ENCODE data around the gene HOTAIR.

The HOTAIR gene

DNA sequence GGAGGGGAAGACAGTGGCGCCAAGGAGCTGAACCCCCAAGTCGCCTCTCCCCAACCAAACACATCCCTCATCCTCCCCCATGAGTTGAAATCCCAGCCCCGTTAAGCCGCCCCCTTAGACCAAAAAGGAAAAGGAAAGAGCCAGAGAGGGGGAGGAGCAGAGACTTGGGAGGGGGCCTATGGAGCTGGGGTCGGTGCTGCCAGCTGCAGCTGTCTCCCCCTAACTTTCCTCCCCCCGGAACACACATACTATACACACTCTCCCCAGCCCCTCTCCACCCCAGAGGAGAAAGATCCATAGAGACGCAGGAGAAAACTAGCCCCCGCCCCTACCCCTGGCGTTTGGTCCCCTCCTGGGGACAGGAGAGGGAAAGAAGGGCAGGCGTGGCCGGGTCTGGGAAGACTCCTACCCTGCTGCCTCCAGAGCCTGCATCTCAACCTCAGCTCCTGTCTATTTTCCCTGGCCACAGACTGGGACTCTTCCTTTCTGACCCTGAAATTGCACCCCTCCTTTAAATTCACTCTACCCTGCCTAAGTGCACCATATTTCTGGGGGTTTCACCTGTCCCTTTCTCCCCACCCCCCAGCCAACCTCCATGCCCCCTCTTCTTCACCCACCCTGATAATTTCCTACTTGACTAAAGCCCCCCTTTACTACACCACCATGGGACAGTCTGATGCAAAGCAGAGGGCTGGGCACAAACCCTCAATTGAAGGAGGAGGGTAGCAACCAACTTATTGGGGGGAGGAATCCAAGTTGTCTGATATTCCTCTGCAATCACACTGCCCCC is 23.6 kb upstream of the HOTAIR start:
- no peak for DNase-seq

- no peak for DNase-seq
These were observed 22.7 kb upstream of the HOTAIR start for GRCh38 chr12:53997204-53998109.

GRCh38 chr12:53996240-53997203 is 21.8 kb upstream of the HOTAIR start:
- no peak for DNase-seq

DNA sequence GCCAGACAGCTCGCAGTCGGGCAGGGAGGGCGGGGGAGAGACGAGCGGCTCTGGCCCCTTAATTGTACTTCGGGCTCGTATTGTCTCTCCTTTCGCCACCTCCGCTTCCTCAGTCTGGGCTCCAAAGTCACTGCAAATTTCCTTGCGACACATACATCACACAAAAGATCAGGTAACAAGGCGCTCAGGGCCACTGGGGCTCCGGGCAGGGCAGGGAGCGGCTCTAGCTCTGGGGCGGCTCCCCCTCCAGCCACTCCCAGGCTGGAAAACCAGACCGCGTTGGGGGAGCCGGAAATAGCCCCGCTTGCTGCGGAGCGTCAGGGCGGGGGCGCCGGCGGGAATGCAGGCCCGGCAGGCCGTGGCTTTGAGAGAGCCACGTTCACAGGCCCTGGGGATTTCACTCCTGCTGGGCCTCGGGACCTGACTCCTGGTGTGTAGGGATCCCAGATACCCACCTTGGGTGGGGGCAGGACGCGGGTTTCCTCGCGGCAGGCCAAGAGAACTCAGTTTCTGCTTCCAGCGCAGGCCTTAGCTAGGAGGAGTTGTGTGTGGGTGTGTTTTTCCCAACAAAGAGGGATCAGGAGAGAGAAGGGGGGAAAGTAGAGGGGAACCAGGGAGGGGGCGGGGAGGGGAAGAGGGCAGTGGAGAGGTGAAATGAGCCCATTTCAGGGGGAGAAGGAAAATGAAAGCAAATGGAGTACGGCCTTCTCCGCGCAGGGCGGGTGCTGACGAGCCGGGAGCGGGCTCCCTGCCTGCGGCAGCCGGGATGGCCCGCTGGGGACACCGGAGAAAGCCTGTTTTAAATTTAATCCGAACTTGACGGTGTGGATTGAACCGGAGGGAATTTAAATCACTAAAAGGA is 20.9 kb upstream of the HOTAIR start:
- DNase-seq: no peak

DNA sequence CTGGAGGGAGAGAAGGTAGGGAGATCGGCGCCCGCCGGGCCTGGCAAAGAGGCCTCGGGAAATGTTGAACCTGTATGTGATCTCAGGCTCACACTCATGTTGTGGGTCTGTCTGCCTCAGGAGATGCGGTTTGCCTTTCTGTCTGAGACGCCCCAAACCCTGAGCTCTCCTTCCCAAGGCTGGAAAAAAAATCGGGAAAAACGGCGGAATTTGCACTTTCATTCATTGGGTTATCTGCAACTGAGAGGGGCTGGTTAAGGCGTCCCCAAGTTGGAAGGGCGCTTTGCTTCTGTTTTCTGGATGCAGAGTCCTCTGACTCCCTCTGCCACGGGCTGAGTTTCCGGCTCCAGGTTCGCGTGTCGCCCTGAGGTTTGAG is 20.2 kb upstream of the HOTAIR start:
- DNase-seq: no peak

DNA sequence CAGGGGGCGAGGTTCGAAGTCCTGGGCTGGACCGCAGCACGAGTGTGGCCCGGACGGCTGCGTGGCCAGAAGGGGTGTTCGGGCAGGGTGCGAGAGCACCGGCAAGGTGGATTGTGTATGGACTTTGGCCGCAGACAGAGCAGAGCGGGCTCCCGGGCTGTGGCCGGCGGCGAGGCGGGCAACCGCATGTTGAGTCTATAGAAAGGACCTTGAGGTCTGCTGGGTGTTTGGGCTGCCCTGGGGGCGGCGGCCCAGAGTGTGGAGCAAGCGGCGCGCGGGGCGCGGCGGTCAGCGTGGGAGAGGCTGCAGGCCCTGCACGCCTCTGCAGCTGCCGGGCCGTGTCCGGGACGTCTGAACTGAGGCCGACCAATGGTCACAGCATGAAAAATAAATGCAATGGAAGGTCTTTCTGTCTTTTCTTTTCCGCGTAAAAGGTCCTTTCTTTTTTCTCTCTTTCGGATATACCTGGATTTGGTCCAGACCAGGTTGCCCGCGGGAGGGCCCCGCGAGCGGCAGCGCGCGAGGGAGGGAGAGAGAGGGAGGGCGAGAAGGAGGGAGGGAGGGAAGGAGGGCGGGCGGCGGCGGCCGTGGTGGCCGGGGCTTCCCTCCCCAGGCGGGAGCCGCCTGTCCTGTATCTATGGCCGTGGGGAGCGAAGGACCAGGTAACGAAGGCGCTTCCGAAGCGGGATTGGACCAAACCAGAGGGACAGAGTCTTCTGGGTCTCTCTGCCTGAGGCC is 19.7 kb upstream of the HOTAIR start:
- no peak for DNase-seq

- DNase-seq: no peak
These were observed 19.2 kb upstream of the HOTAIR start for GRCh38 chr12:53994009-53994263.

DNA sequence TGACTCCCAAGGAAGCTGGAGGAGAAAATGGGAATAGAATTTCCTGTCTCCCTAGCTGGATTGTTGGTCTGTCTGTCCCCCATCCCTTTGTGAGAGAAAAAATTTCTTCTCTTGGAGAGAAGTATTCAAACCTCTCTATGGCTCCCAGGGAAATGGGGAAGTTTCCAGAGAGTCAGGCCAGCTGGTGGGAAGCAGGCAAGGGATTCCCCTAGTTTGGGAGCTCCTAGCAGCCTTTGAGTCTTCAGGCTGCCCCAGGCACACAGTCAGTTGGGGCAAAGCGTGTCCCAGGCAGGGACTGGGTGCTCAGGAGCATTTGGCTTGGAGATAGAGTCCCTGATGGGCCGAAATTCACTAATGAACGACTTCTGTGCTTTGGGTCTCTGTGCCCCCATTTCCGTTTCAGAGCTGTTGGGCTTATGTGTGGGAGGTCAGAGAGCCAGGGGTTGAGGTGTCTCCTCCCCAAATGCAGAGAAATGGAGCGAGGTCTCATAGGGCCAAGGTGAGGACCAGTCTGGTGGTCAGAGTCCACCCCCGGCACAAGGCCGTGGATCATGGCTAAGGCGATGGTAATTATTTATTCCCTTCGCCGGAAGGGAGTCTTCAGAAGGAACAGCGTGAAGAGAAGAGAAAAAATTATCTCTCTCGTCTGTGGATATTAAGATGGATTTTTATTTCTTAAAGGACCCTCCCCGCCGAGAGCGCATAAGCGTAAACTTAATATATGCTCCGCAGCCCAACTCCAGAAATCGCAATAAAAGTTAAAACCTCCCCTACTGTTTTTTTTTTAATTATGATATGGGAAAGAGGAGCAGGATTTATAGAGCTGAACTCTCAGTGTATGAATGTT is 18.6 kb upstream of the HOTAIR start:
- no peak for DNase-seq

DNA sequence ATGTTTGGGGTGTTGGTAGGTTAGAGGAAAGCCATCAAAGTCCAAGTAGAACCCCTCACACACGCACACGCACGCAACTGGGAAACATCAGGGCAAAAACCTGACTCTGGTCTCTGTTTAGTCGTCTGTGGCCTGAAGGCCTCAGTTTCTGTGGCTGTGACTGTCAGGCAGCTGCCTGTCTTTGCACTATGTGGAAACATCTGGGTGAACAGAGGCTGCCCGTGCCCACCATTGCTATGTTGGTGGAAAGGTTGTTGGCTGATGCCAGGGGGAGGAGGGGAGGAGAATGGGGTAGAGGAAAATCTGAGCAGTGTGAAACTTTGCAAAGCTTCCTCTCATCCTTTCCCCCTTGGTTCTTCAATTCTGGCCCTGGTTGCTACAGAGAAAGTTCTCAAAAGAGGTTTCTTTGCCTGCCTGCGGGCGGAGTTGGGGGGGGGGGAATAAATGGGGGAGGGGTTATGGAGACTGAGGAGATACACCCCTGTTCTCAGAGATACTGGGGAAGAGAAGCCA is 17.7 kb upstream of the HOTAIR start:
- DNase-seq: no peak

DNA sequence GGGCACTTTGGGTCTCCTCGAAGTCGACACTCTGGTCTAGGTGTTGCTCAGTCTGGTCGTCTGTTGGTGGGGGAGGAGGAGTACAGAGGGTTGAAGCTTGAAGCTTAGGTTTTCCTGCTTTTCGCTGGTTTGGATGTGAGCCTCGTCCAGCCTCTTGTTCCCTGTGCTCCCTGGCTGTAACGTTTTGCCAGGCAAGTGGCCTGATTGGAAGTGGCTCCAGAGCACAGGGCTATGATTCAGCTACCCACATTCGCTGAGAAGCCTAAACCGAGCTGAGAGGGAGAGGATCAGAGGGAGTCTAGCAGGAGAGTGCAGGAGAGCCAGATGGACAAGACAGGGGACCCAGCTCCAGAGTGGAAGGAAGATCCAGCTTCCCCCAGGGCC is 16.3 kb upstream of the HOTAIR start:
- peak in 1 of 2 experiments; percentile 18 for DNase-seq

DNA sequence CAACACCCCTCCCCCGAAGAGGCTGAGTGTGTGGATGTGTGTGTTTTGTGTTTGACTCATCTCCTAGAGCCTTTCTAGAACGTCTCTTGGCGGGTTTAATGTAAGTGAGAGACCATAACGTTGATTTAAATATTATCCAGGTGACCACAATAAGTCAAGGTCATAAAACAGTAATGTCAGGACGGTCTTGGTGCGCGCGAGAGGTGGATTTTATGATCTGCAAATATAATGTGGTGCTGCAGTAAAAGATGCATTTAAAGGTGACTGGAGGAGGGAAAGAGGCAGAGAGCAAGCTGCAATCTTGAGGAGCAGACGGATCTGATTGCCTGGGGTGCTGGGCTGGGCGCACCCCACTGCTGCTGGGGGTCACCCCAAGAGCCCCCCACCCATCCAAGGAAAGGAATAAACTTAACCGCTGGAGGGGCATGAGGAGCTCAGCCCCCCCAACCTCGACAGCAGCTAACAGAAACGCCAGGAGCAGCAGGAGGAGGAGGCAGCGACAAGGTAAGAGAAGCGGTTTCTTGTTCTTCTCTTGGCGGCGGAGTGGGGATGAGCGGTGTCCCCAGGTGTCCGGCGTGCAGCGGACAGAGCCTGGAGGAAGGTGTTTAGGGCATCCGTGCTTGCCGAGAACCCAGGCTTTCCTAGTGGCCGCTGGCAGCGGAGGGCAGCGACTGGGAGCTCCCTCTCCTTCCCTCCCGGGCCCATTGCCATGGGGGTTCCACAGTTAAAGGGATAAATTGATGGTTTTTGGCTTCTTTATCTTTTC is 15.7 kb upstream of the HOTAIR start:
- no peak for DNase-seq

DNA sequence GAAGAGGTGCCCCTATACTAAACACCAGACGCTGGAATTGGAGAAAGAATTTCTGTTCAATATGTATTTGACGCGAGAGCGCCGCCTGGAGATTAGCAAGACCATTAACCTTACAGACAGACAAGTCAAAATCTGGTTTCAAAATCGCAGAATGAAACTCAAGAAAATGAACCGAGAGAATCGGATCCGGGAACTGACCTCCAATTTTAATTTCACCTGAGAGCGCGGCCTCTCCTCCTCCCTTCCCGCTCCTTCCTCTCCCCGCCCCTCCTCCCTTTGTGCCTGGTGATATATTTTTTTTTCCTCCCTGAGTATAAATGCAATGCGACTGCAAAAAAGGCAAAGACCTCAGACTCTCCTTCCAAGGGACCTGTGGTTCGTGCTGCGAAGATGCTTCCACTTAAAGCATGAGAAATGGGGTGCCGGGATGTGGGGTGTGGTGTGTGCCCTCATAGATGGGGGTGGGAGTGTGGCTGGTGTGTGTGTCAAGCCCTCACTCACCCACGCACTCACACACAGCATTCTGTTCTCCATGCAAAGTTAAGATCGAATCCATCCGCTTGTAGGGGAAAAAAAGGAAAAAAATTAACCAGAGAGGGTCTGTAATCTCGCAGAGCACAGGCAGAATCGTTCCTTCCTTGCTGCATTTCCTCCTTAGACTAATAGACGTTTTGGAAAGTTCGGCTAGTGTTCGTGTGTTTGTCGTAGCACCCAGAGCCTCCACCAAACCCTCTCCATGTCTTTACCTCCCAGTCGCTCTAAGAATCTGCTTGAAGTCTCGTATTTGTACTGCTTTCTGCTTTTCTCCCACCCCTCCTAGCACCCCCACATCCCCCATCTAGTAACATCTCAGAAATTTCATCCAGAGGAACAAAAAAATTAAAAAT is 14.7 kb upstream of the HOTAIR start:
- peak; percentile 35 to 48 for DNase-seq

DNA sequence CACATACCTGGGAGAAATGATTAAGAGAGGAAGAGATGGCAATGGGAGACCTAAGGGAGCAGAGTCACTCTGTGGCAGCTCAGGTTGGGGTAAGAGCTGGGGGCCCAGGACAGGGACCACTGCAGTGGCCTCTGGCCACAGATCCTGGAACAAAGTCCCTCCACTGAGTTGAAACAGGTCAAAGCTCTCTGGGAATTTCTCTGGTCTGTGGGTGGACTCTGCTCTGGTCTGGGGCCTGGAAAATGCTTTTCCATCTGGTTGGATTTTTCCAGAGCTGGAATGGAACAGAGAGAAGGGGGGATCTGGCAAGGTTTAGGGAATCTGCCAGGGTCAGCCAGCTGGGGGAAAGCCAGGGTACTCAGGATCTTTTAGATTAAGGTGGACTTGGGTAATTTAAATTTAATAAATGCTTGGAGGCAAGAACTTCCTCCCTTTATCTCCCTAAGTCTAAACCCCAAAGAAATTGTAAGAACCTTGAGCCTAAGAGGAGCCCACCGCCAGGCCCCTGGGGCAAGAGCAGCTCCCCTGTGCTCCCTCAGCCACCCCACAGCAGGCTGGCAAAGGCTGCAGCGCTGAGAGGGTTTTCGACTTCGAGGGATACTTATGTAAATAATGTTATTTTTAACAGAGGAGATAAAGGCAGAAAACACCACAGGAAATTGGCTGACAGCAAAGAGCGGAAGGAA is 13.9 kb upstream of the HOTAIR start:
- no peak for DNase-seq

DNA sequence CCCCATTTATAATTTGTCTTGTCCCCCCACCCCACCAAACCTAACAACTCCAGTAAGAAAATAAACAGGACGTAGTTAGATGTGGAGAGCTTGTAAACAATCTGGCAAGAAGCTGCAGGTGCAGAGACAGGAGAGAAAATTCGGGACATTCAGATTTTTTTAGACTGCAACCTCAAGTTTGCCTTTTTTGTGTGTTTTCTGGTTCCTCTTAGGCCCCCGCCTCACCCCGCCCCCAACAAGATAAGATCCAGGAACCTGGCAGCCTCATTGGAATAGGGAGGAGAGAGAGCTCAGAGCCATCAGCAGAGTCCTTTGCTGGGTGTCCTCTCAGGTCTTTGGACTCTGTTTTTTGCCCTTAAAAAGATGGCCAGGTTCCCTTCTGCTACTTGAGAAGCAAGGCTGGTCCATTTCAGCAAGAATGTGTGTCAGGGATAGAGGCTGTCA is 13.1 kb upstream of the HOTAIR start:
- DNase-seq: no peak

- no peak for DNase-seq
These were observed 12.1 kb upstream of the HOTAIR start for GRCh38 chr12:53986686-53987483.

DNA sequence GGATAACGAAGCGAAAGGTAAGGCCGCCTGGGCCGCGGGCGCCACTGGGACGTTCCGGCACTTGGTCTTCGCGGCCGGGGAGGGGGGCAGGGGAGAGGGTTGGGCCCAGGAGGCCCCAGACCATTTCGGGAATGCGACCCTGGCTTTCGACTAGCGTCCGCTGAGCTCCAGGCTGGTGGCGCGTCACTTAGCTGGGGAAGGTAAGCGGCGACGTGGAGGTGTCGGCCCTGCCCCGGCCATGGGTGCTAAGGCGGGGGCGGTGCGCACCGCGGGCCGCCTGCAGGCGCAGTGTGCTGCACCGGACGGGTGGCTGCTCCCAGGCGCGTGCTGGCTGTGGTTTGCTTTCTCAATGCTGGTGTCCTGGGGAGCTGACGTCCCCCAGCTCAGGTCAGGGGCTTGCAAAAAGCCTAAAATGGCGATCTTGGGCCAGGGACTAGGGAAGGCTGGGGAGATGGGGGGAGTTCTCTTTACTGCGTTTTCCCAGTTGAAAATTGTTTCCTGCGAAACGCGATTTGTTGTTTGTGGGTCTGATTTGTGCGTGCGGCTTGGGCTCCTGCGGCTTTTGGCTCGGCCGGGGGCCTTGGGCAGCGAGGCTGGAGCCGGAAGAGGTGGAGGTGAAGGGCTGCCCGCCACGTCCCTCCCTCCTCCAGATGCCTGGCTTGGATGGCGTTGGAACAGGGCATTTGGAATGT is 11.4 kb upstream of the HOTAIR start:
- no peak for DNase-seq

Data from NCI-H446 (cell line).